HepG2 (cell line): ENCODE data around the gene NXN. TPM values are rescaled to one million over a fixed set of nuclear protein-coding genes. Genes with fewer than 3 reads are reported as not detected.

ENCODE experiments used
- BCL6 ChIP-seq: IDR thresholded peaks from 2 replicates; pipeline ENCODE4 v1.6.1; 2016; ENCODE audit warnings: missing genetic modification reagents, missing compliant biosample characterization
- FOXO4 ChIP-seq: sonication (generic); formaldehyde crosslinking; conservative IDR thresholded peaks from 2 replicates; pipeline ENCODE4 v1.8.1; 2023; ENCODE audit warnings: missing genetic modification reagents
- HNF4A ChIP-seq: sonication (generic); formaldehyde crosslinking; IDR thresholded peaks from 2 replicates; pipeline ENCODE4 v1.4.0; 2020; ENCODE audit warnings: missing genetic modification reagents
- TFAP4 ChIP-seq: sonication (generic); IDR thresholded peaks from 2 replicates; pipeline ENCODE4 v1.6.1; 2016; ENCODE audit warnings: low read depth, borderline replicate concordance
- ZNF691 ChIP-seq: sonication (generic); formaldehyde crosslinking; IDR thresholded peaks from 2 replicates; pipeline ENCODE4 v1.4.0; 2020; ENCODE audit warnings: missing genetic modification reagents, low read depth, mild to moderate bottlenecking, borderline replicate concordance
- polyA plus RNA-seq, 8 experiments: library from polyadenylated mRNA; depleted of rRNA in 3 of 8; stranded (reverse) in 7 of 8; unstranded in 1 of 8; fragments of >200 nt; fragmentation: Illumina TruSeq in 4 of 8; extraction: Trizol in 4 of 8; gene quantifications; 2 replicates each; pipeline versions ENCODE4 v1.2.1 to v1.2.3, GENCODE V29; 2011 to 2016; ENCODE audit warnings: low read depth in 4 of 8, missing spikeins in 1 of 8, mixed read lengths in 1 of 8; ENCODE audit not compliant: insufficient read depth in 1 of 8
- total RNA-seq, 5 experiments: library from RNA; depleted of rRNA; stranded (reverse); fragments of >200 nt; fragmentation: Illumina TruSeq; extraction: Trizol; gene quantifications; 2 replicates each; pipeline ENCODE4 v1.2.3, GENCODE V29; 2016; ENCODE audit warnings: low read depth in 1 of 5
- TF ChIP-seq, protein P1 (sequence below): sonication (generic); formaldehyde crosslinking; IDR thresholded peaks from 2 replicates; pipeline ENCODE4 v1.5.1; 2020; ENCODE audit warnings: mild to moderate bottlenecking, missing genetic modification reagents, moderate library complexity
- TF ChIP-seq, protein P2 (sequence below): sonication (generic); formaldehyde crosslinking; conservative IDR thresholded peaks from 2 replicates; pipeline ENCODE4 v1.4.0; 2020; ENCODE audit warnings: missing genetic modification reagents

NXN gene
- total and polyA plus RNA-seq, 2 of the 13 experiments (the other 11 are each of a cell fraction or from before 2014, with no cell fraction given): 22.2 to 24.3 TPM

GRCh38 chr17:811051-811784 is 168.4 kb downstream of the NXN start (continued):
- TF ChIP-seq, protein P1, sequence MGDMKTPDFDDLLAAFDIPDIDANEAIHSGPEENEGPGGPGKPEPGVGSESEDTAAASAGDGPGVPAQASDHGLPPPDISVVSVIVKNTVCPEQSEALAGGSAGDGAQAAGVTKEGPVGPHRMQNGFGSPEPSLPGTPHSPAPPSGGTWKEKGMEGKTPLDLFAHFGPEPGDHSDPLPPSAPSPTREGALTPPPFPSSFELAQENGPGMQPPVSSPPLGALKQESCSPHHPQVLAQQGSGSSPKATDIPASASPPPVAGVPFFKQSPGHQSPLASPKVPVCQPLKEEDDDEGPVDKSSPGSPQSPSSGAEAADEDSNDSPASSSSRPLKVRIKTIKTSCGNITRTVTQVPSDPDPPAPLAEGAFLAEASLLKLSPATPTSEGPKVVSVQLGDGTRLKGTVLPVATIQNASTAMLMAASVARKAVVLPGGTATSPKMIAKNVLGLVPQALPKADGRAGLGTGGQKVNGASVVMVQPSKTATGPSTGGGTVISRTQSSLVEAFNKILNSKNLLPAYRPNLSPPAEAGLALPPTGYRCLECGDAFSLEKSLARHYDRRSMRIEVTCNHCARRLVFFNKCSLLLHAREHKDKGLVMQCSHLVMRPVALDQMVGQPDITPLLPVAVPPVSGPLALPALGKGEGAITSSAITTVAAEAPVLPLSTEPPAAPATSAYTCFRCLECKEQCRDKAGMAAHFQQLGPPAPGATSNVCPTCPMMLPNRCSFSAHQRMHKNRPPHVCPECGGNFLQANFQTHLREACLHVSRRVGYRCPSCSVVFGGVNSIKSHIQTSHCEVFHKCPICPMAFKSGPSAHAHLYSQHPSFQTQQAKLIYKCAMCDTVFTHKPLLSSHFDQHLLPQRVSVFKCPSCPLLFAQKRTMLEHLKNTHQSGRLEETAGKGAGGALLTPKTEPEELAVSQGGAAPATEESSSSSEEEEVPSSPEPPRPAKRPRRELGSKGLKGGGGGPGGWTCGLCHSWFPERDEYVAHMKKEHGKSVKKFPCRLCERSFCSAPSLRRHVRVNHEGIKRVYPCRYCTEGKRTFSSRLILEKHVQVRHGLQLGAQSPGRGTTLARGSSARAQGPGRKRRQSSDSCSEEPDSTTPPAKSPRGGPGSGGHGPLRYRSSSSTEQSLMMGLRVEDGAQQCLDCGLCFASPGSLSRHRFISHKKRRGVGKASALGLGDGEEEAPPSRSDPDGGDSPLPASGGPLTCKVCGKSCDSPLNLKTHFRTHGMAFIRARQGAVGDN (CRISPR knock-in tag): peak; percentile 41; the same call in 1 of the 2 replicates
- no peak for TF ChIP-seq BCL6 (CRISPR knock-in tag)
- no peak for TF ChIP-seq TFAP4
- TF ChIP-seq HNF4A (CRISPR knock-in tag): peak; percentile 32; the same call in 1 of the 2 replicates
- no peak for TF ChIP-seq FOXO4 (CRISPR knock-in tag)
- TF ChIP-seq ZNF691 (CRISPR knock-in tag): no peak
- TF ChIP-seq, protein P2, sequence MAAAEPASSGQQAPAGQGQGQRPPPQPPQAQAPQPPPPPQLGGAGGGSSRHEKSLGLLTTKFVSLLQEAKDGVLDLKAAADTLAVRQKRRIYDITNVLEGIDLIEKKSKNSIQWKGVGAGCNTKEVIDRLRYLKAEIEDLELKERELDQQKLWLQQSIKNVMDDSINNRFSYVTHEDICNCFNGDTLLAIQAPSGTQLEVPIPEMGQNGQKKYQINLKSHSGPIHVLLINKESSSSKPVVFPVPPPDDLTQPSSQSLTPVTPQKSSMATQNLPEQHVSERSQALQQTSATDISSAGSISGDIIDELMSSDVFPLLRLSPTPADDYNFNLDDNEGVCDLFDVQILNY: no peak
